Fibroblast of lung (primary cell): ENCODE data around the gene CRADD. TPM values are rescaled to one million over a fixed set of nuclear protein-coding genes. Genes with fewer than 3 reads are reported as not detected.

ENCODE experiments used
- DNase-seq, 2 donors: peaks; one replicate each; pipeline versions ENCODE4 v3.0.0 to v3.0.0-alpha.2; 2010; ENCODE audit warnings: low read depth in 2 of 2
- H2AFZ ChIP-seq: 2 replicates; pipeline ENCODE4 v1.5.1; 2012; ENCODE audit warnings: low read length, control low read depth, inconsistent platforms
- H3K27ac ChIP-seq: 2 replicates; pipeline ENCODE4 v1.5.1; 2011; ENCODE audit warnings: low read length, control low read depth; ENCODE audit not compliant: insufficient read depth
- H3K27me3 ChIP-seq: 2 replicates; pipeline ENCODE4 v1.5.1; 2011; ENCODE audit warnings: mild to moderate bottlenecking, low read length; ENCODE audit not compliant: control insufficient read depth, insufficient read depth
- H3K36me3 ChIP-seq: 2 replicates; pipeline ENCODE4 v1.5.1; 2011; ENCODE audit warnings: low read length; ENCODE audit not compliant: control insufficient read depth, insufficient read depth
- H3K4me1 ChIP-seq: 2 replicates; pipeline ENCODE4 v1.5.1; 2011; ENCODE audit warnings: low read length; ENCODE audit not compliant: control insufficient read depth, insufficient read depth; ENCODE audit errors: extremely low read depth
- H3K4me2 ChIP-seq: 2 replicates; pipeline ENCODE4 v1.5.1; 2011; ENCODE audit warnings: low read length, control low read depth; ENCODE audit not compliant: insufficient read depth; ENCODE audit errors: extremely low read depth
- H3K4me3 ChIP-seq, 4 experiments: fragments of 200-600 bp in 1 of 4; sonication (generic) in 1 of 4; replicated peaks in 1 of 4; 2 replicates each; pipeline ENCODE4 v1.5.1; 2011 to 2016; ENCODE audit warnings: low read length in 4 of 4, low read depth in 3 of 4, mild to moderate bottlenecking in 3 of 4, control low read depth in 2 of 4, inconsistent platforms in 1 of 4, mixed read lengths in 1 of 4; ENCODE audit not compliant: insufficient read depth in 1 of 4; ENCODE audit errors: control extremely low read depth in 1 of 4
- H3K79me2 ChIP-seq: 2 replicates; pipeline ENCODE4 v1.5.1; 2012; ENCODE audit warnings: mild to moderate bottlenecking, low read length, inconsistent platforms; ENCODE audit not compliant: control insufficient read depth, insufficient read depth
- H3K9ac ChIP-seq: 2 replicates; pipeline ENCODE4 v1.5.1; 2011; ENCODE audit warnings: mild to moderate bottlenecking, low read length, control low read depth; ENCODE audit not compliant: insufficient read depth
- H3K9me3 ChIP-seq: 2 replicates; pipeline ENCODE4 v1.5.1; 2012; ENCODE audit warnings: low read depth, low read length; ENCODE audit not compliant: control insufficient read depth, insufficient read depth
- H4K20me1 ChIP-seq: 2 replicates; pipeline ENCODE4 v1.5.1; 2011; ENCODE audit warnings: low read length; ENCODE audit not compliant: control insufficient read depth, insufficient read depth; ENCODE audit errors: extremely low read depth
- CTCF ChIP-seq, 2 donors: IDR thresholded peaks in 1 of 2; conservative IDR thresholded peaks in 1 of 2; 1 replicate in 1 of 2; 2 replicates in 1 of 2; pipeline ENCODE4 v1.5.1; 2011 to 2012; ENCODE audit warnings: low read length in 2 of 2, control low read depth in 1 of 2, inconsistent platforms in 1 of 2, low read depth in 1 of 2, mild to moderate bottlenecking in 1 of 2
- EZH2 ChIP-seq: IDR thresholded peaks from 2 replicates; pipeline ENCODE4 v1.5.1; 2012; ENCODE audit warnings: low read length, control low read depth, mild to moderate bottlenecking; ENCODE audit errors: missing control alignments
- polyA plus RNA-seq, 2 donors: library from polyadenylated mRNA; depleted of rRNA in 1 of 2; stranded (reverse) in 1 of 2; unstranded in 1 of 2; fragments of >200 nt; gene quantifications; 2 replicates each; pipeline ENCODE4 v1.2.1, GENCODE V29; 2011 to 2012; ENCODE audit warnings: missing spikeins in 1 of 2
- total RNA-seq: library from RNA; depleted of rRNA; stranded (reverse); fragments of >200 nt; gene quantifications from 2 replicates; pipeline ENCODE4 v1.2.1, GENCODE V29; 2014

The CRADD gene
- total and polyA plus RNA-seq, 2 donors (not counting 1 experiment from before 2014, with no cell fraction given), result 13.5 to 21.1 TPM

GRCh38 chr12:93729934-93730333, 52.8 kb downstream of the CRADD start:
- Histone ChIP-seq H3K4me2 (no peak overlapping the region), H3K36me3 (no peaks in the 10 kb centered on the region), H3K79me2 (no peaks in the 10 kb centered on the region), H3K4me3 (no peak overlapping the region), H3K9me3 (no peaks in the 10 kb centered on the region), H4K20me1 (no peaks in the 10 kb centered on the region), H3K4me1 (no peaks in the 10 kb centered on the region), H2AFZ (no peak overlapping the region), H3K9ac (no peak overlapping the region), H3K27me3 (no peaks in the 10 kb centered on the region), H3K27ac (no peak overlapping the region)
- DNase-seq, result no peak
- TF ChIP-seq CTCF (conservative IDR thresholded peaks at IDR 0.05 in 1 of 2, IDR thresholded peaks at IDR 0.05 in 1 of 2; ENCODE audit: low read depth in 1 of 2, low read length in 2 of 2) (no peak), EZH2 (no peak)

GRCh38 chr12:93733358-93733757, 56.2 kb downstream of the CRADD start:
- Histone ChIP-seq H3K27ac (no peak overlapping the region), H3K79me2 (no peaks in the 10 kb centered on the region), H2AFZ (no peak overlapping the region), H3K4me1 (peaks cover 5% of the 10 kb centered on the region), H3K4me2 (no peak overlapping the region), H3K9me3 (no peaks in the 10 kb centered on the region), H3K9ac (no peak overlapping the region), H3K27me3 (no peaks in the 10 kb centered on the region), H3K36me3 (peaks cover 1% of the 10 kb centered on the region), H4K20me1 (no peaks in the 10 kb centered on the region), H3K4me3 (no peak overlapping the region)
- no peak for TF ChIP-seq CTCF (conservative IDR thresholded peaks at IDR 0.05 in 1 of 2, IDR thresholded peaks at IDR 0.05 in 1 of 2; ENCODE audit: low read depth in 1 of 2, low read length in 2 of 2)
- no peak for TF ChIP-seq EZH2
- DNase-seq, result no peak

- Histone ChIP-seq H3K9ac (no peak overlapping the region), H3K27me3 (no peaks in the 10 kb centered on the region), H3K9me3 (no peaks in the 10 kb centered on the region), H3K4me3 (no peak overlapping the region), H3K79me2 (no peaks in the 10 kb centered on the region), H3K4me1 (peaks cover 7% of the 10 kb centered on the region), H4K20me1 (no peaks in the 10 kb centered on the region), H3K27ac (no peak overlapping the region), H3K36me3 (peaks cover 1% of the 10 kb centered on the region), H3K4me2 (no peak overlapping the region), H2AFZ (no peak overlapping the region)
- TF ChIP-seq EZH2 (no peak), CTCF (conservative IDR thresholded peaks at IDR 0.05 in 1 of 2, IDR thresholded peaks at IDR 0.05 in 1 of 2; ENCODE audit: low read depth in 1 of 2, low read length in 2 of 2) (no peak)
- DNase-seq, result no peak
These were observed 56.8 kb downstream of the CRADD start for GRCh38 chr12:93733928-93734327.
